ENCODE measurements around the gene DAAM2.

GRCh38 chr6:39755231-39755630 lies 36.9 kb upstream of the DAAM2 start:
- no peak for TF ChIP-seq CTCF (IDR thresholded peaks at IDR 0.05; ENCODE audit: extremely low read depth in 1 of 2, insufficient read depth in 1 of 2, low read depth in 1 of 2, low read length in 2 of 2)
- no peak for TF ChIP-seq POLR2A (IDR thresholded peaks at IDR 0.05; ENCODE audit: low read depth, low read length)
- no peak for TF ChIP-seq EZH2 (IDR thresholded peaks at IDR 0.05; ENCODE audit: borderline replicate concordance, low read depth, low read length, severe bottlenecking)
- no peak for TF ChIP-seq JUN (IDR thresholded peaks at IDR 0.05; ENCODE audit: borderline replicate concordance, insufficient read depth, insufficient read length, low read depth)
